ENCODE measurements around the gene COX10.

GRCh38 chr17:14202388-14203166, 133.3 kb downstream of the COX10 start:
- TF ChIP-seq POLR2AphosphoS5 (IDR thresholded peaks at IDR 0.05; ENCODE audit: borderline replicate concordance, low read depth, low read length) (no peak), EZH2 (IDR thresholded peaks at IDR 0.05) (no peak)

Measured in SK-N-MC (cell line).